NCI-H345 treated with DMSO at 0.1 percent for 48 hours (cell line): ENCODE data around the gene TFAP2E.
"Not testable (repeated sequence)": the region's sequence is repeated elsewhere in the genome, so short reads cannot be mapped to it uniquely, and the experiment has no call there.

Source experiments
- DNase-seq: peaks from one replicate; lab custom pipeline; 2025; ENCODE audit not compliant: unreplicated experiment; lab: John Stamatoyannopoulos, UW

TFAP2E gene

GRCh38 chr1:35572296-35572695, 818 bp upstream of the TFAP2E start:
- DNase-seq, result no peak

- no peak for DNase-seq
Measured at GRCh38 chr1:35574125-35574654, 1.1 kb downstream of the TFAP2E start.

GRCh38 chr1:35574655-35575415, 1.7 kb downstream of the TFAP2E start:
- no peak for DNase-seq

- no peak for DNase-seq
Measured at GRCh38 chr1:35575416-35575958, 2.4 kb downstream of the TFAP2E start.

- no peak for DNase-seq
Measured at GRCh38 chr1:35576061-35576765, 3.1 kb downstream of the TFAP2E start.

GRCh38 chr1:35576766-35577070, 3.6 kb downstream of the TFAP2E start:
- DNase-seq, result not testable (repeated sequence)

GRCh38 chr1:35577071-35577998, 4.2 kb downstream of the TFAP2E start:
- DNase-seq, result no peak

- no peak for DNase-seq
Measured at GRCh38 chr1:35580949-35581388, 7.9 kb downstream of the TFAP2E start.

- DNase-seq, result not testable (repeated sequence)
Measured at GRCh38 chr1:35581621-35582020, 8.5 kb downstream of the TFAP2E start.

GRCh38 chr1:35585281-35585680, 12.2 kb downstream of the TFAP2E start:
- DNase-seq, result no peak

- DNase-seq, result not testable (repeated sequence)
Measured at GRCh38 chr1:35585805-35586204, 12.7 kb downstream of the TFAP2E start.

GRCh38 chr1:35586808-35587207, 13.7 kb downstream of the TFAP2E start:
- DNase-seq, result no peak

- no peak for DNase-seq
Measured at GRCh38 chr1:35587736-35588135, 14.6 kb downstream of the TFAP2E start.

GRCh38 chr1:35588197-35588910, 15.2 kb downstream of the TFAP2E start:
- no peak for DNase-seq

GRCh38 chr1:35589516-35590427, 16.7 kb downstream of the TFAP2E start:
- DNase-seq, result no peak

- DNase-seq, result no peak
Measured at GRCh38 chr1:35590476-35591040, 17.4 kb downstream of the TFAP2E start.

GRCh38 chr1:35591211-35591610, 18.1 kb downstream of the TFAP2E start:
- no peak for DNase-seq

GRCh38 chr1:35592991-35593769, 20.1 kb downstream of the TFAP2E start:
- DNase-seq, result no peak
